Cardiac muscle cell (in vitro differentiated cells and primary cell): ENCODE results near the gene CUEDC1. TPM values are rescaled to one million over a fixed set of nuclear protein-coding genes. Genes with fewer than 3 reads are reported as not detected.

Experiments
- DNase-seq, 2 donors: peaks; one replicate each; pipeline versions ENCODE4 v3.0.0 to v3.0.0-alpha.2; 2010 to 2017; ENCODE audit warnings: low read depth in 1 of 2, low spot score in 1 of 2
- H3K27ac ChIP-seq: fragments of 200-600 bp; sonication (generic); 2 replicates; pipeline ENCODE4 v1.5.1; 2016
- H3K27me3 ChIP-seq: fragments of 200-600 bp; sonication (generic); 2 replicates; pipeline ENCODE4 v1.6.0; 2016; ENCODE audit warnings: control low read depth
- H3K36me3 ChIP-seq: fragments of 200-600 bp; sonication (generic); 2 replicates; pipeline ENCODE4 v1.5.1; 2016; ENCODE audit warnings: control low read depth
- H3K4me1 ChIP-seq: fragments of 200-600 bp; sonication (generic); 2 replicates; pipeline ENCODE4 v1.8.1; 2017; ENCODE audit warnings: low read depth, mild to moderate bottlenecking, mixed run types
- H3K4me3 ChIP-seq: fragments of 200-600 bp; sonication (generic); 2 replicates; pipeline ENCODE4 v1.5.1; 2016; ENCODE audit warnings: mild to moderate bottlenecking
- H3K9me3 ChIP-seq: fragments of 200-600 bp; sonication (generic); 2 replicates; pipeline ENCODE4 v1.5.1; 2017; ENCODE audit warnings: low read depth, mild to moderate bottlenecking, control low read depth
- CTCF ChIP-seq: IDR thresholded peaks from 2 replicates; pipeline ENCODE4 v1.5.1; 2012; ENCODE audit warnings: low read depth, mild to moderate bottlenecking, low read length
- polyA plus RNA-seq: library from polyadenylated mRNA; unstranded; fragments of >200 nt; fragmentation: Nextera tagmentation; extraction: Ambion mirVana; gene quantifications from 2 replicates; pipeline ENCODE4 v1.2.1, GENCODE V29; 2016
- total RNA-seq: library from RNA; depleted of rRNA; stranded (reverse); fragments of >200 nt; gene quantifications from 2 replicates; pipeline ENCODE4 v1.2.3, GENCODE V29; 2016

The CUEDC1 gene
- total and polyA plus RNA-seq, 2 experiments from 2014 or later: 10.9 to 18.3 TPM

DNA sequence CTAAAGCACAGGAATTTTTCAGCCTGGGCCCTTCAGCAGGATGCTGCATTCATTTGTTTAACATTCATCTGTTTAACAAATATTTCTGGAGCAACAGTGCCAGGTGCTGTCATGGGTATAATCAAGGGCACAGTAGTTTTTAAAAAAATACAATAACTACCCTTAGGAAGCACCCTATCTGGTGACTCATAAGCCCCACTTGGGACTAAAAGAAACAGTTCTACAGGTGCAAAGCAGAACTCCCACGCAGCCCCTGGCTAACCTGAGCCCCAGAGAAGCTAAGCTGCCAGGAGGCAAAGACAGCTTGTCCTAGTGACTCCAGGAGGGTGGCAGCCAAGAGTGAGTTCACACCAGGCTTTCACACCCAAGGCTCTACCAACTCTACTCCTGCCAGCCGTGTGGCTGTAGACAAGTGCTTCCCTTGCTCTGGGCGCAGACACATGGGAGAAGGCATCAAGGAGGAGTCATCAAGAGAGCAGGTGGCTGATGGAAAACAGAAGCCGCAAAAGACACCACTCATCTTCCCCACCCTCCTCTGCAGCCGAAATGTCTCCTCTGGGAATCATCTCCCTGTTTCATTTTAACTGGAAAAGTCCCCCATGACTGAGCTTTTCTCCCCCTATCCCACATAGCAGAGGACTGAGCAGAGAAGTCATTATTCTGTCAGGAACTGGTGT is 14.4 kb downstream of the CUEDC1 start:
- peaks cover 11% of the 10 kb centered on the region for H3K4me1 ChIP-seq
- H3K9me3 ChIP-seq: no peaks in the 10 kb centered on the region

GRCh38 chr17:57940231-57940630 is 15.0 kb downstream of the CUEDC1 start:
- TF ChIP-seq CTCF: no peak
- no peaks in the 10 kb centered on the region for H3K27me3 ChIP-seq
- no peaks in the 10 kb centered on the region for H3K9me3 ChIP-seq
- DNase-seq: peak in 1 of 2 donors; percentile 40
- peaks cover 17% of the 10 kb centered on the region for H3K4me1 ChIP-seq
- H3K27ac ChIP-seq: no peak overlapping the region
- no peak overlapping the region for H3K4me3 ChIP-seq
- H3K36me3 ChIP-seq: no peaks in the 10 kb centered on the region

More for the DNA sequence above, 14.4 kb downstream of the CUEDC1 start:
- no peak for TF ChIP-seq CTCF
- Histone ChIP-seq H3K27ac (no peak overlapping the region), H3K4me3 (no peak overlapping the region), H3K36me3 (no peaks in the 10 kb centered on the region), H3K27me3 (no peaks in the 10 kb centered on the region)
- DNase-seq: no peak

DNA sequence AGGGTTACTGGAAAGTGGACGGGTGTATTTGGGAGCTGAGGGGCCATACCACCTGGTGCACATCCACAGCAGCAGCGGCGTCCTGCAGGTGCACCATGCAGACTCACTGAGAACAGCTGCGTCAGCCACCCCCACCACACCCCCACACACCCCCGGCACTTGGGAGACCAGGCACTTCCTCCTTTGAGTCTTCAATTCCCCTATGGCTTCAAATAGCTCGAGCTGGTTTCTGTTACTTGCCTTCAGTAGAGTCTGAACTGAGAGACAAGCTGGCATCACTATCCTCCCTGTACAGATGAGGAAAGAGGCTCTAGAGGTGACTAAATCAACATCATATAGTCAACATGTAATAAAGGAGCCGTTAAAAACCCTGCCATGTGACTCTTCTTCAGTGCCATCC is 15.4 kb downstream of the CUEDC1 start:
- TF ChIP-seq CTCF: no peak
- H3K9me3 ChIP-seq: no peaks in the 10 kb centered on the region
- no peak for DNase-seq
- H3K4me3 ChIP-seq: no peak overlapping the region
- peaks cover 20% of the 10 kb centered on the region for H3K4me1 ChIP-seq
- H3K36me3 ChIP-seq: no peaks in the 10 kb centered on the region
- no peak overlapping the region for H3K27ac ChIP-seq
- H3K27me3 ChIP-seq: no peaks in the 10 kb centered on the region

DNA sequence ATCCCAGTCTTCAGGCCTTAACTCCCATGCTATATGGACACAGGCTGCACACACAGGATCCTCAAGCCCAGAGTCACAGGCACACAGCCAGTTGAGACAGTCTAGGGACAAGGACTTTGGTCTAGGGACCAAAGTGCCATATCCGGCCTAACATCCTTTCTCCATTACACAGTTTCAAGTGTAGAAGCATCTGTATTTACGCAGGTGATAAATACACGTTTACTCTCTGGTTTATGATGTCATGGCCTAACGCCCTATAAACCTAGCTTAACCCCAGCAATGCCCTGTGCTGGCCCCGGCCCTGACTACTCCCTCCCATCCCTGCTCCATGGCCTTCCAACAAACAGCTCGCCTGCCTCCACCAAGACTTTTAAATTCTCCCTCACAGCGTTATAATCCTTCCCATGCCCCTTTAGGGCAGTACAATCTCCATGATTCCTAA is 17.1 kb downstream of the CUEDC1 start:
- H3K27me3 ChIP-seq: no peaks in the 10 kb centered on the region
- no peak overlapping the region for H3K4me3 ChIP-seq
- no peaks in the 10 kb centered on the region for H3K36me3 ChIP-seq
- DNase-seq: no peak
- TF ChIP-seq CTCF: no peak
- no peaks in the 10 kb centered on the region for H3K9me3 ChIP-seq
- no peak overlapping the region for H3K27ac ChIP-seq
- peaks cover 20% of the 10 kb centered on the region for H3K4me1 ChIP-seq

DNA sequence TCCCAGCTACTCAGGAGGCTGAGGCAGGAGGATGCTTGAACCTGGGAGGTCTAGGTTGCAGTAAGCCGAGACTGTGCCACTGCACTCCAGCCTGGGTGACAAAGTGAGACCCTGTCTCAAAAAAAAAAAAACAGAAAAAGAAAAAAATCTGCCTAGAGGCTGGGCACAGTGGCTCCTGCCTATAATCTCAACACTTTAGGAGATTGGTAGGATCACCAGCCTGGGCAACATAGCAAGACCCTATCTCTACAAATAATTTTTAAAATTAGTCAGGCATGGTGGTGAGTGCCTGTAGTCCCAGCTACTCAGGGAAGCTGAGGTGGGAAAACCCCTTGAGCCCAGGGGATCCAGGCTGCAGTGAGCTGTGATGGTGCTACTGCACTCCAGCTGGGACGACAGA is 17.7 kb downstream of the CUEDC1 start:
- Histone ChIP-seq H3K4me1 (peaks cover 20% of the 10 kb centered on the region), H3K27ac (no peak overlapping the region)
- no peak for DNase-seq

More for the DNA sequence above, 17.7 kb downstream of the CUEDC1 start:
- H3K27me3 ChIP-seq: no peaks in the 10 kb centered on the region
- H3K36me3 ChIP-seq: no peaks in the 10 kb centered on the region
- no peak for TF ChIP-seq CTCF
- no peak overlapping the region for H3K4me3 ChIP-seq
- no peaks in the 10 kb centered on the region for H3K9me3 ChIP-seq
